HG02642 (cell line): Measurements from ENCODE around the gene RNGTT.
A peak's percentile ranks its signal among the peaks of the same experiment; 100 is the strongest.
"Not testable (repeated sequence)": the region's sequence is repeated elsewhere in the genome, so short reads cannot be mapped to it uniquely, and the experiment has no call there.

ENCODE experiments used
- ATAC-seq: cut with Tn5 transposase; IDR thresholded peaks from one replicate; pipeline ENCODE4 v1.9.1; 2021; ENCODE audit warnings: mild to moderate bottlenecking; ENCODE audit not compliant: unreplicated experiment, poor library complexity

Gene RNGTT

DNA sequence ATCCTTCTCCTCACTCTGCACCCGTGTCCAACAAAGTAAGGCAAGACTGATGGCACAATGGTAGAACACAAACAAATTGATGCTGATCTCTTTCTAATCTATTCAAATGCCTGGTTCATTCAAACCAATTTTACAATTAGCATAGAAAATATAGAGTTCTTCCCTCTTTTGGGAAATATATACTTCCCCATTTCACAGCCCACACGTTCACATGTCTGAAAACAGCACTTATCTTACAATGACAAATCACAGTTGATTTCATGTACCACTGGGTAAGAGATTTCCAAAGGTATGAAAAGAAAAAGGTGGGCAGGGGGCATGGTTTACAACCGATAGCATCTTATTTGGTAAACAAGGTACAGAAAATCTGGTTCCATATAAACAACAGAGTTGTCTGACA, 137.6 kb downstream of the RNGTT start:
- no peak for ATAC-seq

DNA sequence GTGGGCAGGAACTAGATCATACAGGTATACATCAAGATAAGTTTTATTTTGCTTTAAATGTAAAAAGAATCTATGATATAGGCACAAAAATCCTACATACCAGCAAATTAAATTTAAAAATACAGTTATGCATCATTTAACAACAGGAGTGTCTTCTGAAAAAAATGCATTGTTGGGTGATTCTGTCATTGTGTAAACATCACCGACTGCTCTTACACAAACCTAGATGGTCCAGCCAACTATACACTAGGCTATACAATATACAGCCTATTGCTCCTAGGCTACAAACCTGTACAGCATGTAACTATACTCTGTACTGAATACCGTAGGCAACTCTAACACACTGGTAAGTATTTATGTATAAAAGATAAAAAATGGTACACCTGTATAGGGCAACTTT, 139.4 kb downstream of the RNGTT start:
- ATAC-seq, result no peak

DNA sequence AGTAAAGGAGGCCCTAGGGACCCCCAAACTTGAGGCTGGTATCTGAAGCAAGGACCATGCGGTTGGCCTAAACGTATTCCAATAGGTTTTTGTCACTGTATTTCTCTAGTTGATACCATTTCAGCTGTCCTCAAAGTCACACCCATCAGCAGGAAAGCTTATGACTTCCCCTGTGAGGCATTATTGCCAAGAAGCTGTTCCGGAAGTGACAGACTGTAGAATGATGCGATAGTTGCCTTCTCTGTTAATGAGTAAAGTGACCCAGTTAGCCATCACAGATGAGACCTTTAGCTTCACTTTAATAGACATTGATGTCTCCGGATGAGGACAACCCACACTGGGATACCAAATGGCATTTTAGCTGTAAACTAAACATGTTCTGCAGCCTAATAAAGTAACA, 147.9 kb downstream of the RNGTT start:
- ATAC-seq, result no peak

DNA sequence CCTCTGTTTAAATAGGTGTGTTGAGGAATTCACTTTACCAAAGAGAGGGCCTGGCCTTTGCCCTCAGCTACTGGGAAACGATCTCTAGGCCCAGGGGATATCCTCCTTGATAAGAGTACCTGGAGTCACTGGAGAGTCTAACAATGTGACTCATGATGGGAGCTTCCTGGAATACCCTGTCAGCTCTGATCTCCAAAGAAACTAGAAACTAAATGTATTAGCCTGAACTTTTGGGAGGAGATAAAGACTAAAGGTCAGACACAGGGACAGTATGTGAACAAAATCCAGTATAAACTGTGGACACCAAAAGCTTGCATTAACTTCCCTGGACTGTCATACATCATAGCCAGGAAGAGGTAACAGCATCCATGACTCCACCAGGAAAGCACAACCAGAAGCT, 148.5 kb downstream of the RNGTT start:
- no peak for ATAC-seq

DNA sequence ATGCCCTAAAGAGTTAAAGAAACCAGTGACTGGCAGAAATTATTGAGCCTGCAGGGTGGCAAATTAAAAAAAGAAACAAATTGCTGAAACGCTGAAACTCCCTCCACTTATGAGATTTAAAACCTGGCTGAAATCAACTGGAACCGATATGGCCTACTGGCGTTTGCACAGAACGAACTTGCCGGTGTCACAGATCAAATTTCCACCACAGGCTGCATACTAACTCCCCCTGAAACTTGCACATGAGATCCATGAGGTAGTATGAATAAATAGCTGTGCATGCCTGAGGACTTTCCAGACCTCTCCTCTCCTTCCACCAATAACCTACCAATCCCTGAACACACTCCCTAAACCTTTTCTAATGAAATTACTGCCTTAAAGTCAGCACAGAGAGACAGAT, 150.4 kb downstream of the RNGTT start:
- no peak for ATAC-seq

DNA sequence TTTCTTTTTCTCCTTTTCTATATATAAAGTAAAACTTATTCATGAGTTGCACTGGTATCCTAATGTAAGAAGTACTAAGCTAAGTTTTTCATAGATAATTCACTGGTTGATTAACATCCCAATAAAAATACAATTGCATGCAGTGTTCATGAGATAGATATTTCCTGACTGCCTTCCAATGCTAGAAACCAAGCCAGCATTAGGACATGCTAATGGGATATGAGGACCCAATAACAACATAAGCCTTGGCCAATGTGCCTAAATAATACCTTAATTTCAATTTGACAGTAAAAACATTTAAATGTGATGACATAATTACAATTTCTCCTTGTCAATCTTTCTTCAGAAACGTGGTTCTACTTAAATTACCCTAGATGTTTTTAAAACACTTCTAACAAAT, 152.7 kb downstream of the RNGTT start:
- ATAC-seq, result no peak

DNA sequence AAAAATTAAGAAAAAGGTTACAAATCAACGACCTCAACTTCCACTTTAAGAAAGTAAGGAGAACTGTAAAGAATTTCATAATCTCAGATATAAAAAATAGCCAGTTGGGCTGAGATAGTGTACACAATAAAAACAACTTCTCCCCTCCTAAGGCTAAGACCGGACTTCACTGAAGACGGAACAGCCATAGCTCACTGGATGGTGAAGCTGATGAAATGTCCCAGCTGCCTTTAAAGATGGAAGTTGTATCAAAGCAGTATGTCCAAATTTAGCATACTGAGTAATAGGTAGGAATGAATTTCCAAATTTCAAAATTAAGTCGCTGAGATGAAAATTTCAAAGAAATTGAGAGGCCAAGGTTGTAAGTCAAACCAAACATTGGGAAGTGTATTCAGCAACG, 153.3 kb downstream of the RNGTT start:
- ATAC-seq, result no peak

DNA sequence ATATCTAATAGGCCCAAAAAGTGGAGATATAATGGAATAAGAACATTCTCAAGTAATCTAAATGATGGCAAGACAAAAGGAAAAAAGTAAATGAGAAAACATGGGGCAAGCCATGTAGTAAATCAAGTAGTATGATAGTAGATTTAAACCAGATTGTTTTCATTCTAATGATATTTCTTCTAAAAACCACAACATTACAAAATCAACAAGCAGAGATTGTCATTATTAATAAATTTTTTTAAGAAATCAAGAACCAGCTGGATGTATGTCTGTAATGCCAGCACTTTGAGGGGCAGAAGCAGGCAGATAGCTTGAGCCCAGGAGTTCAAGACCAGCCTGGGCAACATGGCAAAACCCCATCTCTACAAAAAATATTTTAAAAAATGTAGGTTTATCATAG, 155.0 kb downstream of the RNGTT start:
- no peak for ATAC-seq

DNA sequence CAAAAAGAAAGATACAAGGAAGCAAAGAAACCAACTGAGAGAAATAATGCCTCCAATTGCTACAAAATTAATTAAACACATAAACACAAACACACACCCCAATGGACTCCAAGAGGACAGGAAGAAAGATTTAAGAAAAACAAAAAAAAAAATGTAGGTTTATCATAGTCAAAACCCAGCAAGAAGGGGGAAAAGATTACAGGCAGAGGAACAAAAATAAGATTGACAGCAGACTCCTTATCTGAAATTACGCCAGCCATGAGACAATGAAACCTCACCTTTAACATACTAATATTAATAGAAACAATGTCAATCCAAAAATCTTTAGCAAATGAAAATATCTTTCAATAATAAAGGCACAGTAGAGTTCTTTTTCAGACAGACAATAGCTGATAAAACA, 155.8 kb downstream of the RNGTT start:
- no peak for ATAC-seq

DNA sequence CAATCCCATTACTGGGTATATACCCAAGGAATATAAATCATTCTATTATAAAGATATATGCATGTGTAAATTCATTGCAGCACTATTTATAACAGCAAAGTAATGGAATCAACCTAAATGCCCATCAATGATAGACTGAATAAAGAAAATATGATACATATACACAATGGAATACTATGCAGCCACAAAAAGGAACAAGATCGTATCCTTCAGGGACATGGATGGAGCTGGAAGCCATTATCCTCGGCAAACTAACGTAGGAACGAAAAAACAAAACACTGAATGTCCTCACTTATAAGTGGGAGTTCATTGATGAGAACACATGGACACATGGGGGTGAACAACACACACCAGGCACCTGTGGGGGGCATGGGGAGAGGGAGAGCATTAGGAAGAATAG, 156.7 kb downstream of the RNGTT start:
- no peak for ATAC-seq

DNA sequence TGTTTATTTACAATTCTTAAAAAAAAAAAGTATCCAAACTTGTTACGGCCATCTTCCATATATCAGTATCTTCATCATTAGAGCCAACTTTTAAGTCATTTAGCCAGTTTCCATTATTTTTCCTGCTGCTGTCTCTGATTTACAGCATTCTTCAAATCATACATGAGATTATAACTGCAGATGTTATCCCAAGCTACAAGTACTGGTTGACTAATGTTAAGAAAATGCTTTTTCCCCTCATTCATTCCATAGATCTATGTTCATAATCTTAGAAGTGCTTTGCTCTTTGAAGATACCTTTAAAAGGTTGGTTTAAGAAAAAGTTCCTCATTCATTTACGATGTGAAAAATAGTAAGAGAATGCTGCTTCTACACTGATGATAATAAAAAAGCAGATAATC, 158.7 kb downstream of the RNGTT start:
- ATAC-seq, result no peak

DNA sequence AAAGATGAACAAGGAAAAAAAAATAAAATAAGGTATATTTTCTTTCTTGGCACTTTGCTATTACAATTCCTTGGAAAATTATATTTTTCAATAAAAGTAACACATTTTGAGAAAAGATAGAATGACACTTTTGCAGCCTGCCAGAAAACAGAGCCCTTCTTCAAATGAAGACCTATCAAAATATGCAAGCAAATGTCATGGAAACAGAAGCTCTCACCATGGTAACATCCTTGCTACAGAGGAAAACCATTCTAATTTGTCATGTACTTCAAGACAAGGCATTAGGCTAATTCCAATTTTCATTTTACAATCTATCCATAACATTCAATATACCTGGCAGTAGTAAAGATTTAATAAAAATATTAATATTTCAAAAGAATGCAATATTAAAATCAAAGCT, 177.9 kb downstream of the RNGTT start:
- ATAC-seq, result no peak

DNA sequence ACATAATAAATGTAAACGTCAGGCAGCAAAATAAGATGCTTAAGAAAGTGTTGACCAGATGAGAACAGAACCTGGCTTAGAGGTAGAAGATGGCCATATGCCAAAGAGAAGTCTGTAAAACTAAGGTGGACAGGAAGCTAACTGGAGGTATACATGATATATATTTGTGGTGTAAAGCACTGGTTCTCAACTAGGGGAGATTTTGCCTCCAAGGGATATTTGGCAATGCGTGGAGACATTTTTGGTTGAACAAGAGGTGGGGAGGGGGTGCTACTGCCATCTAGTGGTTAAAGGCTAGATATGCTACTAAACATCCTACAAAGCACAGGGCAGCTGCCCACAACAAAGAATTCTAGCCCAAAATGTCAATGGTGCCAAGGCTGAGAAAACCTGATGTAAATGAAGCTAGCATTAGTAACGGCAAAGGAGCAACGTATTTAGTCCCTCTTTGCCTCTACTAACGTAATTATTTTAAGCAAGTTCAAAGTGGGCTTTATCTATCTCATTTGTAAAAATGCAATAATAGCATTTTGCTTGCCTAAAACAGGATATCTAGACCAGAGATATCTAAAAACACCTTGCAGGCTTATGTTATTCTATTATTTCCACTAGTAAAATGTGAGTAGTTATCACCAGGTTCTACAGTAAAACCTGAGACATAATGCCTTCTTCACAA, 182.6 kb downstream of the RNGTT start:
- no peak for ATAC-seq

DNA sequence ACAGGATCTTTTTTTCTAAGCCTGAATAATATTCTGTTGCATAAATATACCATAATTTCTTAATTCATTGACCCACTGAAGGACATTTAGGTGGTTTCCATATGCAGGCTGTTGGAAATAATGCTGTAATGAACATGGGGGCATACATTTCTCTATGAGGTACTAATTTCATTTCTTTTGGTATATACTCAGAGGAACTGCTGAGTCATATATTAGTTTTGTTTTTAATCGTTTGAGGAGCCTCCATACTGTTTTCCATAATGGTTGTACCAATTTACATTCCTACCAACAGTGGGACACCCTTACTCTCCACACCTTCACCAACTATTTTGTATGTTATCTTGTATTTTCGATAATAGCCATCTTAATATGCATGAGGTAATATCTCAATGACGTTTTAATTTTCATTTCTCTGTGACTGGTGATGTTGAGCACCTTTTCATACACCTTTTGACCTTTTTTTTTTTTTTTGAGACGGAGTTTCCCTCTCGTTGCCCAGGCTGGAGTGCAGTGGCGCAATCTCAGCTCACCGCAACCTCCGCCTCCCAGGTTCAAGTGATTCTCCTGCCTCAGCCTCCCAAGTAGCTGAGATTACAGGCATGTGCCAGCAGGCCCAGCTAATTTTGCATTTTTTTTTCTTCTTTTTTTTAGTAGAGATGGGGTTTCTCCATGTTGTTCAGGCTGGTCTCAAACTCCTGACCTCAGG, 187.4 kb downstream of the RNGTT start:
- ATAC-seq, result no peak

DNA sequence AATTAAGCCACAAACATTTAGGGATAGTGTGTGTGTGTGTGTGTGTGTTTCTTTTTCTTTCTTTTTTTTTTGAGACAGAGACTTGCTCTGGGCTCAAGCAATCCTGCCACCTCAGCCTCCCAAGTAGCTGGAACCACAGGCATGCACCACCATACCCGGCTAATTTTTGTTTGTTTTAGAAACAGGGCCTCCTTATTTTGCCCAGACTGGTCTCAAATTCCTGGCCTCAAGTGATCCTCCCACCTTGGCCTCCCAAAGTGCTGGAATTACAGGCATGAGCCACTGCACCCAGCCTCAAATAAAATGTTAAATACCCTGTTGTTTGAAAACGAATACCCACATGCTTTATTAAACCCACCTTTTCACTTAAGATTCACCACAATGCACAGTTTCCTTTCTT, 195.3 kb downstream of the RNGTT start:
- not testable (repeated sequence) for ATAC-seq

DNA sequence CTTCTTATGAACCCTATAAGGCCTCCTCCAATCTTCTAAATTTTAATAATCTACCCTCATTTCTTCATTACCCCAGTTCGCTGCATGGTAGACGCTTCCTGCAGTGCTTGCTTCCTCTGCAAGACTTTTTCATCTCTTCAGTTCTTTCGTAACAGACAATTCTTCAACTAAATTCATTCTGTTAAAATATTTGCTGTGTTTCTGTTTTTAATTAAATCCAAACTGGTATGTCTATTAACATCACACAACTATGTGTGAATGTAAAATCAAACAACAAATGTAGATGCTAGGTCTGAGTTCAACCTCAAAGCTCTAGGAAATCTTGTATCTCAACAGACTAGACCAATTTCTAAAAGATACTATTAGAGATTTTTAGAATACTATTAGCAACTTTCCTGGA, 199.3 kb downstream of the RNGTT start:
- ATAC-seq, result no peak

DNA sequence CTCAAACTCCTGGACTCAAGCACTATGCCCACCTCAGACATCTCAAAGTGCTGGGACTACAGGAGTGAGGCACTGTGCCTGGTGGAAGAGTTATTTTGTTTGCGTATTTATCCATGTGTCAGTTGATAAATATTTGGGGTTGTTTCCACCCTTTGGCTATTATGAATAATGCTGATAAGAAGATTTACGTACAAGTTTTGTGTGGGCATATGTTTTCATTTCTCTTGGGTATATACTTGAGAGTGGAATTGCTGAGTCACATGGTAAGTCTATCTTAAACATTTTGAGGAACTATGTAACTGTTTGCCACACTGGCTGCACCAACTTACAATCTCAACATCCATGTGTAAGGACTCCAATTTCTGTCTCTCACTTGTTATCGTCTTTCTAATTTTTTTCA, 200.3 kb downstream of the RNGTT start:
- no peak for ATAC-seq

DNA sequence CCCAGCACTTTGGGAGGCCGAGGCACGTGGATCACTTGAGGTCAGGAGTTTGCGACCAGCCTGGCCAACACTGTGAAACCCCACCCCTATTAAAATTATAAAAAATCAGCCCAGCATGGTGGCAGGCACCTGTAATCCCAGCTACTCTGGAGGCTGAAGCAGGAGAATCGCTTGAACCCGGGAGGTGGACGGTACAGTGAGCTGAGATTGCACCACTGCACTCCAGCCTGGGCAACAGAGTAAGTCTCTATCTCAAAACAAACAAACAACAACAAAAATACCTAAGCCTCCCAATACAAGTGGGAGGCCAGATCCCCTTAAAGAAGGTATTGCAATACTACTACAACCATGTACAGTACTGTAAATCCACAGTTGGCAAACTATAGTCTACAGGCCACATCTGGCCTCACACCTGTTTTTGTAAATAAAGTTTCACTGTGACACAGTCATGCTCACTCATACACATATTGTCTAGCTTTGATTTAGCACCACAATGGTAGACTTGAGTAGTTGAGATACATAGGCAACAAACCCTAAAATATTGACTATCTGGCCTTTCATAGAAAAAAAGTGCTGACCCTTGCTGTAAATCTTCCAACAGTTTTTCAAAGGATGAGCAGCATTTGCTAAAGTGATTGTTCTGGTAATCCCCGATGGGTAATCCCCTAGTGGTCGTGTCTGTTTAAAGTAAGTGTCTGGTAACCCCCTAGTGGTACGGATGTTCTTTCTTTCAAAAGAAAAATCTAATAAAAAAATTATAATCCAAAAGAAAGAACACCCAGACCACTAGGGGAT, 202.0 kb downstream of the RNGTT start:
- peak; percentile 82 for ATAC-seq

DNA sequence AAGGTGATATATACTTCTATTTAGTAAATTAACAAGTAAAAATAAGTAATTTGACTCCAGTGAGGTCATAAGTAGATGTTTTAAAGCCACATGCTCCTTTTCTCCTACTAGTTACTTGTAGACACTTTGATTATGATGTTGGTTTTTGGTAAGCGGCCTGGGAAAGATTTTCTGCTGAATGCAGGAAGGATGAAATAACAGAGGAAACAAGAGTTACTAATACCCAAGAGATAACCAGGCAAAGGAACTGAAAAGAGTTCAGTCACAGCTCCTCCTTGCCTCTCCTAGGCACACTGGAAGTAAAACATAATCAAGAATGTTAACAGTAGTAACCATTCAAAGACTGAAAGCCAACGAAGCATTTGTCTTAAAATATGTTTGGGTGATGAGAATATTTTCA, 203.3 kb downstream of the RNGTT start:
- ATAC-seq, result no peak

DNA sequence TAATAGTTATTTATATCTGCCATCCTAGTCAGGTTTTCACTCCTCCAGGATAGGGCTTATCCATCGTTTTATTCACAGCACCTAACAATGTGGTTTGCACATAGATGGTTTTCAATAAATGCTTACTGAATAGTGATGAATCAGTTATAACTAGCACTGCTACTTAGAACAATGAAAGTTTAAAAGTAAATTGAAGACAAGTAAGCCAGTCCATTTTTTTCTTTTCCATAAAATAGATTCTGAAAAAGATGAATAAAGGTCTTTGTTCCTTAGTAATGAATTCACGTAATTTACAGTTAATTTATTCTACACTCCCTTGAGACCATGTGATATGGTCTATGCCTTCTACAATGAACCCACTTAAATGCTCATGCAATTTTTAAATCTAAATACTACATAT, 212.5 kb downstream of the RNGTT start:
- no peak for ATAC-seq

DNA sequence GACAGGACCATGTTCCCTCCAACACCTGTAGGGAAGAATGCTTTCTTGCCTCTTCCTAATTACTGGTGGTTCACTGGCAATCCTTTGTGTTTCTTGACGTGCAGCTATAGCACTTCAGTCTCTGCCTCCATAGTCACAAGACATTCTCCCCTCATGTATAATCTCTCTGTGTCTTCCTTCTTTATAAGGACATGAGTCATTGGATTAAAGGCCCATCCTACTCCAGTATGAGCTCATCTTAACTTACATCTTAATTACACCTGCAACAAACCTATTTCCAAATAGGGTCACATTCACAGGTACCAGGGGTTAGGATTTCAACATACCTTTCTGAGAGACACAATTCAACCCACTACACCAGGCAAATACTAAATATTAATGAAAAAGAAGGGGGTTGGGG, 213.6 kb downstream of the RNGTT start:
- no peak for ATAC-seq

DNA sequence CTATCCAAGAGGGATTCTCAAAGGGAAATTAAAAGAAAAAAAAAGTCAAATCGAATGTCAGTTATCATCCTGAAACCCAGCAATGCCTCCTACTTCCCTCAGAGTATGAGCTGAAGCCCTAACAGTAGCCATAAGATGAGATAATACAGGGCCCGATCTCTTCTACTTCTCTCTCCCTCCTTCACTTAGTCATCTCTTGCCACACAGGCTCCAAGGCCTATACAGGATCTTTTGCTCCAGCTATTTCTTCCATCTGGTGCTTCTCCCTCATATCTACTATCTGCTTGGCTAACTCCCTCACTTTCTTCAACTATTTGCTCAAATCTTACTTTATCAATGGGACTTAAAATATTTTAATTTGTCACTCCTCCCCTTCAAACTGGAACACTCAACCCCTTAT, 215.3 kb downstream of the RNGTT start:
- no peak for ATAC-seq
